HG02884 (cell line): ENCODE results near the gene TAS2R1.

ENCODE experiments used
- ATAC-seq: cut with Tn5 transposase; IDR thresholded peaks from one replicate; pipeline ENCODE4 v1.9.1; 2021; ENCODE audit warnings: mild to moderate bottlenecking, moderate library complexity; ENCODE audit not compliant: unreplicated experiment

The TAS2R1 gene

GRCh38 chr5:9630251-9630650, at the start of gene TAS2R1:
Gene TAS2R1, minus strand, starts transcription at chr5:9630351. Its CDS starts 319 bp downstream, at chr5:9630032.
- ATAC-seq = no peak

GRCh38 chr5:9670371-9670770, 40.2 kb upstream of the TAS2R1 start:
- no peak for ATAC-seq

- no peak for ATAC-seq
These were observed 37.8 kb upstream of the TAS2R1 start for GRCh38 chr5:9667906-9668305.

- ATAC-seq = no peak
These were observed 33.7 kb upstream of the TAS2R1 start for GRCh38 chr5:9663891-9664290.

- no peak for ATAC-seq
These were observed 31.3 kb upstream of the TAS2R1 start for GRCh38 chr5:9661316-9662015.

- ATAC-seq = no peak
These were observed 28.6 kb upstream of the TAS2R1 start for GRCh38 chr5:9658706-9659105.

- no peak for ATAC-seq
These were observed 27.7 kb upstream of the TAS2R1 start for GRCh38 chr5:9657819-9658218.

- ATAC-seq = no peak
These were observed 25.5 kb upstream of the TAS2R1 start for GRCh38 chr5:9655641-9656040.

GRCh38 chr5:9654886-9655285, 24.7 kb upstream of the TAS2R1 start:
- ATAC-seq = no peak

- ATAC-seq = peak; percentile 98
These were observed 23.7 kb upstream of the TAS2R1 start for GRCh38 chr5:9653811-9654210.

- ATAC-seq = no peak
These were observed 22.9 kb upstream of the TAS2R1 start for GRCh38 chr5:9653061-9653460.

GRCh38 chr5:9652295-9652694, 22.1 kb upstream of the TAS2R1 start:
- no peak for ATAC-seq

- ATAC-seq = no peak
These were observed 16.7 kb upstream of the TAS2R1 start for GRCh38 chr5:9646843-9647242.

GRCh38 chr5:9644630-9645029, 14.5 kb upstream of the TAS2R1 start:
- no peak for ATAC-seq

- no peak for ATAC-seq
These were observed 12.5 kb upstream of the TAS2R1 start for GRCh38 chr5:9642621-9643020.

- no peak for ATAC-seq
These were observed 11.7 kb upstream of the TAS2R1 start for GRCh38 chr5:9641806-9642355.

GRCh38 chr5:9632495-9632894, 2.3 kb upstream of the TAS2R1 start:
- ATAC-seq = no peak

GRCh38 chr5:9627541-9627940, 2.6 kb downstream of the TAS2R1 start:
- ATAC-seq = no peak

- no peak for ATAC-seq
These were observed 3.2 kb downstream of the TAS2R1 start for GRCh38 chr5:9626955-9627354.

GRCh38 chr5:9625731-9626130, 4.4 kb downstream of the TAS2R1 start:
- ATAC-seq = no peak

GRCh38 chr5:9625286-9625685, 4.9 kb downstream of the TAS2R1 start:
- no peak for ATAC-seq

- ATAC-seq = no peak
These were observed 5.8 kb downstream of the TAS2R1 start for GRCh38 chr5:9624196-9624947.
